Stimulated activated memory B cell treated with anti-CD40 and anti-IgM and Interleukin-4, amounts not matched to agents 10 μg/mL and 1 μg/mL and 100 μg/mL, for 72 hours (primary cell): ENCODE results near the gene CIROP.

Experiments
- ATAC-seq: fragments of 150-1000 bp; cut with Tn5 transposase; 2 replicates; pipeline ENCODE4 v1.10.0; 2021
- H3K27ac Mint-ChIP-seq: one replicate; pipeline ENCODE4 v1.8.0; 2022; ENCODE audit warnings: mild to moderate bottlenecking, mixed read lengths
- H3K27me3 Mint-ChIP-seq: one replicate; pipeline ENCODE4 v1.8.0; 2022; ENCODE audit warnings: mixed read lengths
- H3K36me3 Mint-ChIP-seq: one replicate; pipeline ENCODE4 v1.8.0; 2022; ENCODE audit warnings: mixed read lengths
- H3K4me1 Mint-ChIP-seq: one replicate; pipeline ENCODE4 v1.8.0; 2022; ENCODE audit warnings: mixed read lengths
- H3K4me3 Mint-ChIP-seq: one replicate; pipeline ENCODE4 v1.8.0; 2022; ENCODE audit warnings: mild to moderate bottlenecking, moderate library complexity, mixed read lengths
- H3K9me3 Mint-ChIP-seq: one replicate; pipeline ENCODE4 v1.8.0; 2022; ENCODE audit warnings: mixed read lengths

Gene CIROP

DNA sequence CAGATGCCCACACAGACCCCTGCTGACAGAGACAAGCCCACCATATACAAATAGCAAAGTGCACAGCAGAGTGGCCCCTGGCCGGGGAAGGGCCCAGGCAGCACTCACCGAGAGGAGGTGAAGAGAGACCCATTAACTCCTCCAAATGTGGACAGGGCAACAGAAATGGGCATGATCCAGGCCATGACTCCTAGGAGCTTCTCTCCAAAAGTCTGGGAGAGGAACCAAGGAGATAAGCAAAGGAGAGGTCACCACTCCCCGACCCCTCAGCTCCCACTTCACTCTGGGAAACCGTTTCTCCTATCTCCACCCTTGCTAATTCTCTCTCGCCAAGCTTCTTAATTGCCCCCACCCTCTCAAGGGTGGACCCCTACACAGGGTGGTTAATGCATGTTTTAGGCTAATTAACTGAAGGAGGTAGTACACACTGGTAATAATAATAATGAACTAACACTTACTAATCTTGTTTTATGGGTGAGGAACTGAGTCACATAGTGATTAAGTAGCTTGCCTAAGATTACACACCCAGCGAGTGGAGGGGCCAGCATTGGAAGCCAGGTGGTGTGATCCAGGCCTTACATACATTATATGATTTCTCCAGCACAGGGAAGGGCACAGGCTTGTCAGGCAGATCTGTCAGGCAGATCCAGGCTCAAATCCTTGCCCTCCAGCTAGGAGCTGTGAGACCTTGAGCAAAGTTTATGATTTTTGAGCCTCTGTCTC lies 33.2 kb upstream of the CIROP start:
- no peak overlapping the region for H3K27ac Mint-ChIP-seq
- H3K4me1 Mint-ChIP-seq: no peaks in the 10 kb centered on the region
- no peaks in the 10 kb centered on the region for H3K27me3 Mint-ChIP-seq
- no peak for ATAC-seq
- no peak overlapping the region for H3K4me3 Mint-ChIP-seq
- no peaks in the 10 kb centered on the region for H3K9me3 Mint-ChIP-seq
- no peaks in the 10 kb centered on the region for H3K36me3 Mint-ChIP-seq

DNA sequence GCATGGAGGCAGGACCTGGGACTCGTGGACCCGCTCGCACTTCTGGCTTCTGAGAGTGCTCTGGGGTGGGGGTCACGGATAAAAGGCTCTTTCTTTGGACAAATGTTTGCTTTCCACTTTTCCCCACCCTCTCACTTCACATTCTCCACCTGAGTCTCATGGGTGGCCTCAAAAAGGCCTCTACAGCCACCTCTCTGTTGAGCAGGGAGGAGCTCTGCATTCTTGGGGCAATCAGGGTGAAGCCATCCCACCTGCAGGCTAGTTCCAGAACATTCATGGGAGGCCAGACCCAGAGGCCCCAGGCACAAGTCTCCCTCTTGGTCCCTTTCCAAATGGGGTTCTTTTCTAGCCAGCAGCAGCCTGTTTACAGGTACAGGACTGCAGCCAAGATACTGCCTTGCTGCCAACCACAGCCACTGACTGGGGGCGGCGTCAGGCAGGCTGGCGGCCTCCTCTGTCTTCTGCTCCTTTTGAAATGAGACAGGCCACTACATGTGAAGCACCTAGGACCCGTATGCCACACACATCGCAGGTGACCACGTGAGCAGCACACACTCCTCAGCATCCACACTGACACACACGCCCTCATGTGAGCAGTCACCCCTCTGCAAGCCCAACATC lies 32.5 kb upstream of the CIROP start:
- Mint-ChIP-seq H3K27ac (no peak overlapping the region), H3K27me3 (no peaks in the 10 kb centered on the region), H3K4me1 (no peaks in the 10 kb centered on the region), H3K4me3 (no peak overlapping the region), H3K36me3 (no peaks in the 10 kb centered on the region), H3K9me3 (no peaks in the 10 kb centered on the region)
- ATAC-seq: peak; percentile 42

DNA sequence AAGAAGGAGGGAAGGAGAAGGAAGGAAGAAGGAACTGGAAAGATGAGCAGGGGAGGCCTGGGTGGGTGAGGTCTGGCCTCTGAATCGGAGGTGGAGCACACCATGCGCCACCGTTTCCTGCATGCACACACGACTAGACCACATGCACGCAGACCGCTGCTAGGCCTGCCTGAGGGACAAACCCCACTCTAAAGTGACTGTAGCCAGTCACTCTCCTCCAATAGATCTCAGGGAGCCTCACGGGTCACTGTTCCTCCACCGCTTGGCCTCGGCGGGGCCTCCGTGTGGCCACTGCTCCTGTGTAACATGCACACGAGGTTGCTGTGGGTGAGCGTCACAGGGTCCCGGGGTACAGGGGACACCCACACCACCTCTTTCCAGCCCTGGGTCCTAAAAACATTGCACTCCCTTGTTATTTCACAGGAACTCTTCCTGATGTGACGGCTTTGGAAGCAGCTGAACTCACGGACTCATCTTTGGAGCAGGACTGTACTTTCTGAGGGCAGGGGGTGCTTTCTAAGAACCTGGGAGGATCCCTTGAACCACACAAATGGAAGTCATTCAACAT lies 31.9 kb upstream of the CIROP start:
- H3K27me3 Mint-ChIP-seq: no peaks in the 10 kb centered on the region
- no peaks in the 10 kb centered on the region for H3K9me3 Mint-ChIP-seq
- ATAC-seq: no peak
- no peak overlapping the region for H3K27ac Mint-ChIP-seq
- no peaks in the 10 kb centered on the region for H3K36me3 Mint-ChIP-seq
- no peaks in the 10 kb centered on the region for H3K4me1 Mint-ChIP-seq
- H3K4me3 Mint-ChIP-seq: no peak overlapping the region

DNA sequence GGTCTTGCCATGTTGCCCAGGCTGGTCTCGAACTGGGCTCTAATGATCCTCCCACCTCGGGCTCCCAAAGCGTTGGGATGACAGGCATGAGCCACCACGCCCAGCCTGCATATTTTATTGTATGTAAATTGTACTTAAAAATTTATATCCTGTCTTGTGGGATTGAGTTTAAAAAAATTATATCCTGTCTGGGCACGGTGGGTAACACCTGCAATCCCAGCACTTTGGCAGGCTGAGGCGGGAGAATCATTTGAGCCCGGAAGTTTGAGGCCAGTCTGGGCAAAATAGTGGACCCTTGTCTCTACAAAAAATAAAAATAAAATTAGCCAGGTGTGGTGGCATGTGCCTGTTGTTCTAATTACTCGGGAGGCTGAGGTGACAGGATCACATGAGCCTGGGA lies 28.2 kb upstream of the CIROP start:
- no peaks in the 10 kb centered on the region for H3K36me3 Mint-ChIP-seq
- H3K9me3 Mint-ChIP-seq: no peaks in the 10 kb centered on the region
- no peak overlapping the region for H3K4me3 Mint-ChIP-seq
- no peak overlapping the region for H3K27ac Mint-ChIP-seq
- no peak for ATAC-seq
- no peaks in the 10 kb centered on the region for H3K27me3 Mint-ChIP-seq
- H3K4me1 Mint-ChIP-seq: peaks cover 21% of the 10 kb centered on the region

DNA sequence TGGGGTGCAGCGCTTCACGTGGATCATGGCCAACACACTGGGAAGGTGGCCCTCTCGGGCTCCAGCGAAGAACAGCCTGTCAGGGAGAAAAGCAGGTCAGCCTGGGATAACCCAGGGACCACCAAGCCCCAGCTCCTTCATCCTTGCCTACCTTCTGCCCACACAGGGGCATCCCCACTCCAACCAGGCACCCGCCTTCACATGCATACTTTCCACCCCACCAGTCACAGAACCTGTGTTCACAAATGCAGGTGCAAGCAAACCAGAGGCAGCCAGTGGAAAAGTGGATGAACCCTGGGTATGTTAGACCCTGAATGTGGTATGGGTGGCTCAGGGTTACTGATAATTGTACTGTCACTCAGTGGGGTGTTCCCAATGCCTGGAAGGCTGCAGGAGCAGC lies 26.7 kb upstream of the CIROP start:
- Mint-ChIP-seq H3K4me3 (no peak overlapping the region), H3K36me3 (no peaks in the 10 kb centered on the region), H3K27me3 (no peaks in the 10 kb centered on the region), H3K27ac (no peak overlapping the region), H3K4me1 (peaks cover 24% of the 10 kb centered on the region), H3K9me3 (no peaks in the 10 kb centered on the region)
- ATAC-seq: peak; percentile 37

DNA sequence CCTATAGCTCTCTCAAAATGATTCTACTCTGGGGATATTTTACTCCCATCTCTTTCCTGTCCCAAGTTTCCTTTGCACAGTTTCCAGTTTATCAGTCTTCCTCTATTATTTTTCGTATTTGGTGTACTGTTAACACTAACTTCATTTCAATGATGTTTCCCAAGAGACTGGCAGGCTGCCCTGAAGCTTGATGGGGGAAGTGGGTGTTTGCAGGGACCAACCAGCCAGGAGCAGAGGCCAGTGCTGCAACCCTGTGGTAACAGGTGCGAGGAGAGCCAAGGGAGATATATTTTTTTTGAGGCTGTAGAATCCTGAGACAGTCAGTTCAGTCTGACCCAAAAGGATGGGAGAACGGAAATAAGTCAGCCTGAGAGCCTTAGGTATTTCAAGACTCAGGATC lies 26.1 kb upstream of the CIROP start:
- ATAC-seq: no peak

DNA sequence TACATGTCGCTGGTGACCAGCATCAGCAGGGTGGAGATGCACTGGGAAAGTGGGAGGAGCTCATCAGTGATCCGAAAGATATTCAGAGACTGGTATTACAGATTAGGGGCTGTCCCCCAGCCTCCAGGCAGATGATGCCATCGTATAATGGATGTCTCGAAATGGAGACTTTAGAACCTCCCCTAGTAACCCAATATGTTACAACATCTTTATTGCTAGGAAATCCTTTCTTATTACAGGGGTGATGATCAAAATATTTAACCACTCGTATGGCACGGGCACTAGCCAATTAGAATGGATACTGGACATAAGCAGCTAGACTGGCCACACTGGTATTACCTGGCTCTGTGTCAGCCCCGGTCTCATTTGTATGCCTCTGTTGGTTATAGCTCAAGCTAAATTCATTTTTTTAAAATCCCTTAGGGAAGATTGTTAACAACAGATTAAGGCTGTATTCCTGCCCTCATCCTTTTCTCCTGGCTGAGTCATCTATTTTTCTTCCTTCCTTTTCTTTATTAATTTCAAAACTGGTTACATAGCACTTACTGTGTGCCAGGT lies 25.0 kb upstream of the CIROP start:
- no peaks in the 10 kb centered on the region for H3K27me3 Mint-ChIP-seq
- no peaks in the 10 kb centered on the region for H3K36me3 Mint-ChIP-seq

More for the DNA sequence above, 26.1 kb upstream of the CIROP start:
- Mint-ChIP-seq H3K4me1 (peaks cover 24% of the 10 kb centered on the region), H3K4me3 (no peak overlapping the region), H3K27me3 (no peaks in the 10 kb centered on the region), H3K27ac (peak overlapping the region; percentile 2), H3K36me3 (no peaks in the 10 kb centered on the region), H3K9me3 (no peaks in the 10 kb centered on the region)

DNA sequence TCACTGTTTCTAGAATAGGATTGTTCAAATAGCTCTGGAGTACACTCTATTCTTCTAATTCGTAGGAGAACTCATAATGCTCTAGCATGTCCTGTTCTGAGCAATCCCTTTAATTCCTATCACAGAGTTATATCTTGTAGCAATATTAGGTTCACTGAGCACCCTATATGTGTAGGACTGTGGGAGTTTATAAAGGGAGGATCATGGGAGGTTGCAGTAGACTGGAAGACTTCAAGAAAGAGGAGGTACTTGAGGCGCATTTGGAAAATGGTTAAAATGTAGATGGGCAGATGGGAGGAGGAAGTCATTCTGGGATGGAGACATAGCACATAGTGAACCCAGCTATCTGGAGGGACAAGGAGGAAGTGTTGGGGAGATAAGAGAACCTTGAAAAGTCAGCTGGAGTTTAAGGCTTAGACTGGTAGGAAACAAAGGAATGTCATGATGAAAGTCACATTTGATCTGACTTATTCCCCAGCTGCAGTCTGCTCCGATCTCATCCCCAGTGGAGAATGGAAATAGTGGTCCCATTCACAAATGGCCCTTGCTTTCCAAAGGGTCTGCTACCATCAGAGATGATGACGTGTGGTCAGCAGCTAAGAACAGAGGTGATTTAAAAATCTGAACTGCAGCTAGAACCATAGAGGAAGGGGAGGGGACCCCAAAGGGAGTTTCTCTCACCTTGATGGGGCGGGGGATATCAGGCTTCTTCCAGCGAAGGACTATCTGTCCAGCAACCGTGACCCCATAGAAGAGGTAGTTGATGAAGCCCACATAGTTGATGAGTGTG lies 24.4 kb upstream of the CIROP start:
- Mint-ChIP-seq H3K27me3 (no peaks in the 10 kb centered on the region), H3K36me3 (no peaks in the 10 kb centered on the region), H3K9me3 (no peaks in the 10 kb centered on the region), H3K4me3 (no peak overlapping the region), H3K27ac (no peak overlapping the region), H3K4me1 (peaks cover 24% of the 10 kb centered on the region)
- ATAC-seq: no peak

More for the DNA sequence above, 25.0 kb upstream of the CIROP start:
- no peak overlapping the region for H3K4me3 Mint-ChIP-seq
- peak overlapping the region; percentile 2 for H3K27ac Mint-ChIP-seq
- no peaks in the 10 kb centered on the region for H3K9me3 Mint-ChIP-seq
- H3K4me1 Mint-ChIP-seq: peaks cover 24% of the 10 kb centered on the region
- ATAC-seq: no peak

DNA sequence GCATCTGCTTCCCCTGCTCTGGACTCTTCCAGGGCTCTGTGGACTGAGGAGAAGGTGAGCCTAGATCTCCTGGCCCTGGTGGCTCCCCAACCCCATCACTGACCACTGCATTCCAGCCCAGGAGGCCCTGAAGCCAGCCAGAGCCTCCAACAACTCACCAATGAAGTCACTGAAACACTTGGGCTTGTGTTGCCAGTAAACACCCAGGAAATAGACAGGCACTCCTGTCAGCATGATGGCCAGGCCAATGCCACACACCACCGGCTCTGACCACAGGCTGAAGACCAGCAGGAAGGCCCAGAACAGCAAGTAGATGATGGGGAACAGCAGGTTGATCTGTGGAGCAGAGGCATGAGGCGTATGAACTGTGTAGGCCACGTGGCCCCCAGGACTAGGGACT lies 23.1 kb upstream of the CIROP start:
- no peak for ATAC-seq
- Mint-ChIP-seq H3K9me3 (no peaks in the 10 kb centered on the region), H3K27ac (peak overlapping the region; percentile 58), H3K4me1 (peaks cover 24% of the 10 kb centered on the region), H3K36me3 (no peaks in the 10 kb centered on the region), H3K4me3 (no peak overlapping the region), H3K27me3 (no peaks in the 10 kb centered on the region)

DNA sequence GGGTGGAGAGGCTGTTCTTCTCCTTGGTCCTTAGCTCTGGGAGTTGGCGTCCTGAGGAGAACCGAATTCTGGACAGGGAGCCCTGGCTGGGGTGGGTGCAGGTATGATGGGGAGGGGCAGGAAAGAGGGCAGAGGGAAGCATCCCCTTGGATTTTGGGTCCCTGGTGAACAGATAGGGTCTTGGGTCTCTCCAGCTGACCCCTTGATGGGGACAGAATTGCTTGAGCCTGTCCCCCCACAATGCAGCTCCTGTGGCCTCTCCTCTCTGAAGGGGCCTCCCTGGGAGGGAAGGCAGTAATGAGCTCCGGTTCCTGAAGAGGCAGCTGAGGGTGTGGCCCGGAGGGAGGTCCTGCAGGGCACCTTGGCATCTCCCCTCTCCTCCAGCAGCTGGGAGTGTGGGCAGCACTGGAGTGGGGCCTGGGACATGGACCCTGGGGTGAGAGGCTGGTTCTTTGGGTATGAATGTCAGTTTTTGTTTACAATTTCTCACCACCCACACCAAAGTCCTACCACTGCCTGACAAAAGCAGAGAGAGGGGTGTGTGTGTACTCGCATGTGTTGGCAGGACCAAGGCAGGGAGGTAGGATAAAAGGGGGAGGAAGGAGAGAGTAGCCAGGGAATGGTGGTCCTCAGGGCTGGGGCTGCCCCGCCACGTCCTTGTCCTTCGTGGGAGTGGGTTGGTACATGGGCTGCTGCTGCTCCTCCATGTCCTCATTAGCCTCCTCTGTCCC lies 21.9 kb upstream of the CIROP start:
- Mint-ChIP-seq H3K27ac (no peak overlapping the region), H3K36me3 (no peaks in the 10 kb centered on the region), H3K4me1 (peaks cover 25% of the 10 kb centered on the region), H3K27me3 (no peaks in the 10 kb centered on the region), H3K9me3 (no peaks in the 10 kb centered on the region), H3K4me3 (no peak overlapping the region)
- no peak for ATAC-seq

DNA sequence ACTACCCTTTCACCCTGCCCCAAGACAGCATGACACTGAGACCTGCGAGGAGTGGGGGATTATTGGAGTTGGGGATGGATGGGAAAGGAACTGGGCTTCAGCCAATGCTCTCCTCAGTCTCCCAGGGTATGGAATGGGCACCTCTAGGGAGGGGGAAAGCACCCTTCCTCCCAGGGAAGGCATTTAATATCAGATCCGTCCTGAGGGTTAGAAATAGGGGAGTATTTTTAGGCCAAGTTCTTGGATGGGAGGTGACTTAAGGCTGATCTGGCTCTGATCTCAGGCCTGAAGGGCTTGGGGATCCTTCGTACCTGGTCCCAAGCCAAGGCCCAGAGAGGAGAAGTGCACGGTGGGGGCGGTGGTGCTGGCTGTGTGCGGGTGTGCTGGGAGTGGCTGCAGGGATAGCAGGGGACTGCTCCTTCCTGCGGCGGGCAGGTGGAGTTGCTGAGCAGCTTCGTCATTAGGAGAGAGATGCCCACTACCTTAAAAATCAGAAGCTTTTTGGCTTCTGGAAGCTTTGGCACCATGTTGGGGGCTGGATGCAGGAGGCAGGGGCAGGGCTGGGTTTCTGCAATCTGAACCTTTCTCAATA lies 21.2 kb upstream of the CIROP start:
- Mint-ChIP-seq H3K9me3 (no peaks in the 10 kb centered on the region), H3K27ac (no peak overlapping the region), H3K36me3 (no peaks in the 10 kb centered on the region), H3K4me3 (no peak overlapping the region), H3K27me3 (no peaks in the 10 kb centered on the region), H3K4me1 (peaks cover 27% of the 10 kb centered on the region)
- no peak for ATAC-seq

DNA sequence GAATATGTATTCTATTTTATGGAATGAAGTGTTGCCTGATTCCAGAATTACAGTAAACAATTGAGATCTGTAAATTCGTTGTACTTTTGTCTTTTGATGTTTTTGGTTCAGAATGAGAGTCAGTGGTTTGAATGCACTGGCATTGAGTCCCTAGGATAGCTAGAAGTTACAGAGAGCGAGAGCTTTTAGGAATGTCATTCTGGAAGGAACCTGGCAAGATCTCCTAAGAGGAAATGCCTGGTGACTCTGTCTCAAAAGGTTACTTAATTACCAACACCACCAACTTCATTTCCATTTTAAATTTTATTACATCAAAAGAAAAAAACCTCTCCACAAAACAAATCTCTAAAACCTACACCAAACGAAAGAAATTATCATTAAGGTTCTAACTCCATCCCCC lies 20.2 kb upstream of the CIROP start:
- ATAC-seq: no peak
- no peaks in the 10 kb centered on the region for H3K36me3 Mint-ChIP-seq
- H3K4me3 Mint-ChIP-seq: no peak overlapping the region
- peaks cover 32% of the 10 kb centered on the region for H3K4me1 Mint-ChIP-seq
- H3K27ac Mint-ChIP-seq: peak overlapping the region; percentile 30
- H3K27me3 Mint-ChIP-seq: no peaks in the 10 kb centered on the region
- H3K9me3 Mint-ChIP-seq: no peaks in the 10 kb centered on the region

DNA sequence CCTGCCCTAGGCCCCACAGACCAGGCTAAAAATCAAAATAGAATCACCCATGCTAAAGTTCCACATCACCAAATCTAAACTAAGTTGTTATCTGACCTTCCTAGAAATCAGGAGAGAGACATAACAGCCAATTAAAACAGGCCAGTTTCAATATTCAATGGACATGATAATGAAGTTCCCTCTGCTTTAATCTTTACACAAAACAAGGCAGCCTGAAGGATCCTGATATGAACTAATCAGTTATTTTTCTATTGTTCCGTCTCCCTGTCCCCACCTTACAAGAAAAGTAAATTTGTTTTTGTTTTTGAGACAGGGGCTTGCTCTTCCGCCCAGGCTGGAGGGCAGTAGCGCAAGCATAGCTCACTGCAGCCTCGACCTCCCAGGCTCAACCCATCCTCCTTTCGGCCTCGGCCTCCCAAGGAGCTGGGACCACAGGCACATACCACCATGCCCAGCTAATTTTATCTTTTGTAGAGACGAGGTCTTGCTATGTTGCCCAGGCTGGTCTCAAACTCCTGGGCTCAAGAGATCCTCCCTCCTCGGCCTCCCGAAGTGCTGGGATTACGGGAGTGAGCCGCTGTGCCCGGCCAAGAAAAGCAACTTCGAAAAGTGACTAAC lies 19.7 kb upstream of the CIROP start:
- no peak for ATAC-seq
- H3K27ac Mint-ChIP-seq: peak overlapping the region; percentile 30
- no peaks in the 10 kb centered on the region for H3K9me3 Mint-ChIP-seq
- no peaks in the 10 kb centered on the region for H3K36me3 Mint-ChIP-seq
- no peaks in the 10 kb centered on the region for H3K27me3 Mint-ChIP-seq
- H3K4me1 Mint-ChIP-seq: peaks cover 38% of the 10 kb centered on the region
- no peak overlapping the region for H3K4me3 Mint-ChIP-seq

DNA sequence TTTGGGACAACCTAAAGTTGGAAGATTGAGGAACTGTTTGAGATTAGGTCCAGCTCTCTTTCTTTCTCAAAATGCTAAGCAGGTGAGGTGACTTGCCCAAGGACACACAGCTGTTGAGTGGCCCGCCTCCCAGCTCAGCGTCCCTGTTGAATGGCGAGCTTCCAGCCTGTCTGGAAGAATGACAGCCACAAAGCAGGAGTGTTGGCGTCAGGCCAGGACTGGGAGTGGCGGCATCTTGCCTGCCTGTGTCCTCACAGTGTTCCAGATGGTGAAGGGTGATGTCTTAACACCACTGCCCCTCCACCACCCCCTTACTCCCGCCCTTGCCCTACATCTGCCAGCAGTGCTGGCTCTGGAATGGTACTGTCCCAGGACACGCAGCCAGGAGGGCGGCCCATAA lies 18.6 kb upstream of the CIROP start:
- Mint-ChIP-seq H3K4me1 (peaks cover 41% of the 10 kb centered on the region), H3K27ac (peak overlapping the region; percentile 83), H3K36me3 (no peaks in the 10 kb centered on the region), H3K27me3 (no peaks in the 10 kb centered on the region), H3K9me3 (no peaks in the 10 kb centered on the region), H3K4me3 (no peak overlapping the region)
- no peak for ATAC-seq
